Neuronal stem cell (in vitro differentiated cells): Measurements from ENCODE around the gene DHX58.
A peak's percentile ranks its signal among the peaks of the same experiment; 100 is the strongest.

Source experiments
- DNase-seq: peaks from one replicate; pipeline ENCODE4 v3.0.0-alpha.2; 2013; ENCODE audit warnings: low spot score
- H2AFZ ChIP-seq: one replicate; pipeline ENCODE4 v1.6.1; 2013; ENCODE audit warnings: mild to moderate bottlenecking, low read length, inconsistent platforms
- H2AK5ac ChIP-seq: 2 replicates; pipeline ENCODE4 v1.6.1; 2013; ENCODE audit warnings: low read depth, mild to moderate bottlenecking, inconsistent platforms, low read length, moderate library complexity, mixed read lengths
- H2BK120ac ChIP-seq: 2 replicates; pipeline ENCODE4 v1.6.1; 2013; ENCODE audit warnings: low read depth, mild to moderate bottlenecking, inconsistent platforms, low read length, moderate library complexity, mixed read lengths
- H2BK12ac ChIP-seq: one replicate; pipeline ENCODE4 v1.6.1; 2013; ENCODE audit warnings: low read length, inconsistent platforms
- H2BK15ac ChIP-seq: 2 replicates; pipeline ENCODE4 v1.6.1; 2013; ENCODE audit warnings: mild to moderate bottlenecking, low read length, inconsistent platforms, mixed read lengths
- H2BK5ac ChIP-seq: one replicate; pipeline ENCODE4 v1.6.1; 2013; ENCODE audit warnings: inconsistent platforms, mild to moderate bottlenecking, low read length, moderate library complexity
- H3K14ac ChIP-seq: one replicate; pipeline ENCODE4 v1.6.1; 2013; ENCODE audit warnings: low read length, inconsistent platforms
- H3K18ac ChIP-seq: 2 replicates; pipeline ENCODE4 v1.6.1; 2013; ENCODE audit warnings: low read length, inconsistent platforms
- H3K23ac ChIP-seq: 2 replicates; pipeline ENCODE4 v1.6.1; 2013; ENCODE audit warnings: low read depth, mild to moderate bottlenecking, mixed read lengths, low read length, inconsistent platforms; ENCODE audit not compliant: poor library complexity
- H3K27ac ChIP-seq: replicated peaks from 3 replicates; pipeline ENCODE4 v1.5.1; 2013; ENCODE audit warnings: low read length, inconsistent platforms
- H3K27me3 ChIP-seq, 3 experiments: 2 replicates each; pipeline ENCODE4 v1.6.1; 2013; ENCODE audit warnings: low read length in 3 of 3, mild to moderate bottlenecking in 2 of 3, inconsistent platforms in 1 of 3, low read depth in 1 of 3, mixed read lengths in 1 of 3, moderate library complexity in 1 of 3; ENCODE audit not compliant: control insufficient read depth in 3 of 3, insufficient read depth in 3 of 3
- H3K36me3 ChIP-seq, 2 donors: replicated peaks in 1 of 2; 2 replicates each; pipeline ENCODE4 v1.6.1; 2013; ENCODE audit warnings: low read length in 2 of 2; ENCODE audit not compliant: control insufficient read depth in 2 of 2, insufficient read depth in 2 of 2
- H3K4ac ChIP-seq: 2 replicates; pipeline ENCODE4 v1.6.1; 2013; ENCODE audit warnings: inconsistent platforms, mild to moderate bottlenecking, low read length, moderate library complexity
- H3K4me1 ChIP-seq, 2 donors: 1 replicate in 1 of 2; 2 replicates in 1 of 2; pipeline ENCODE4 v1.6.1; 2013; ENCODE audit warnings: low read length in 2 of 2, low read depth in 1 of 2; ENCODE audit not compliant: control insufficient read depth in 2 of 2, insufficient read depth in 1 of 2
- H3K4me2 ChIP-seq: one replicate; pipeline ENCODE4 v1.6.1; 2013; ENCODE audit warnings: mild to moderate bottlenecking, low read length, inconsistent platforms; ENCODE audit not compliant: insufficient read depth, poor library complexity, severe bottlenecking
- H3K4me3 ChIP-seq, 2 donors: 2 replicates each; pipeline ENCODE4 v1.5.1; 2013; ENCODE audit warnings: low read length in 2 of 2, mild to moderate bottlenecking in 2 of 2, inconsistent platforms in 1 of 2, moderate library complexity in 1 of 2
- H3K79me1 ChIP-seq: one replicate; pipeline ENCODE4 v1.6.1; 2013; ENCODE audit warnings: low read depth, mild to moderate bottlenecking, inconsistent platforms, low read length, moderate library complexity
- H3K9ac ChIP-seq: one replicate; pipeline ENCODE4 v1.6.1; 2013; ENCODE audit warnings: mild to moderate bottlenecking, low read depth, low read length, inconsistent platforms; ENCODE audit not compliant: poor library complexity
- H3K9me3 ChIP-seq, 2 donors: replicated peaks in 1 of 2; 2 replicates each; pipeline versions ENCODE3 to v1.6.1; 2013; ENCODE audit warnings: low read length in 2 of 2, mild to moderate bottlenecking in 2 of 2, inconsistent platforms in 1 of 2, low read depth in 1 of 2, mixed read lengths in 1 of 2, moderate library complexity in 1 of 2; ENCODE audit not compliant: control insufficient read depth in 2 of 2, insufficient read depth in 1 of 2
- H4K8ac ChIP-seq: one replicate; pipeline ENCODE4 v1.6.1; 2013; ENCODE audit warnings: low read depth, mild to moderate bottlenecking, inconsistent platforms, low read length, moderate library complexity
- H4K91ac ChIP-seq: one replicate; pipeline ENCODE4 v1.6.1; 2013; ENCODE audit warnings: low read length, low read depth, mild to moderate bottlenecking, inconsistent platforms; ENCODE audit not compliant: poor library complexity
- WGBS, 2 donors: extraction: QIAGEN DNeasy Blood & Tissue Kit; methylation state at CpG; one replicate each; pipeline ENCODE4 v1.1.7; 2013; ENCODE audit warnings: missing lambda C conversion rate in 2 of 2, mixed read lengths in 1 of 2; ENCODE audit not compliant: insufficient read length in 2 of 2, insufficient replicate concordance in 1 of 2; ENCODE audit errors: extremely low coverage in 2 of 2; 5-methylcytosine and 5-hydroxymethylcytosine counted together

DHX58 gene

GRCh38 chr17:42072323-42073187, 40.0 kb downstream of the DHX58 start:
- H4K91ac ChIP-seq = no peak overlapping the region
- H2BK12ac ChIP-seq = no peak overlapping the region
- peak overlapping the region; percentile 84 for H3K4me2 ChIP-seq
- H3K9me3 ChIP-seq = no peaks in the 10 kb centered on the region
- no peak overlapping the region for H2BK15ac ChIP-seq
- peak overlapping the region; percentile 16 for H3K9ac ChIP-seq
- H2BK5ac ChIP-seq = no peak overlapping the region
- H3K4ac ChIP-seq = no peak overlapping the region
- no peaks in the 10 kb centered on the region for H3K79me1 ChIP-seq
- H3K27ac ChIP-seq = no peak overlapping the region
- no peaks in the 10 kb centered on the region for H3K36me3 ChIP-seq
- H3K23ac ChIP-seq = no peak overlapping the region
- peaks cover 0 to 74% (median 28%) of the 10 kb centered on the region in 3 experiments for H3K27me3 ChIP-seq
- H2AFZ ChIP-seq = peak overlapping the region; percentile 87
- peak overlapping the region; percentile 15 for H3K18ac ChIP-seq
- no peak overlapping the region for H2BK120ac ChIP-seq
- WGBS, 2 donors = no CpG with 5 or more reads among the region's 67 CpGs
- H3K4me3 ChIP-seq = peak overlapping the region; percentile 15 to 74
- no peak overlapping the region for H4K8ac ChIP-seq
- H2AK5ac ChIP-seq = peak overlapping the region; percentile 82
- H3K4me1 ChIP-seq = peaks cover 0 to 6% of the 10 kb centered on the region in 2 donors
- DNase-seq = no peak
- no peak overlapping the region for H3K14ac ChIP-seq

- H3K79me1 ChIP-seq = no peaks in the 10 kb centered on the region
- H2BK15ac ChIP-seq = peak overlapping the region; percentile 0
- H4K8ac ChIP-seq = no peak overlapping the region
- H2BK12ac ChIP-seq = no peak overlapping the region
- H2BK5ac ChIP-seq = no peak overlapping the region
- H3K9me3 ChIP-seq = no peaks in the 10 kb centered on the region
- no peak overlapping the region for H3K14ac ChIP-seq
- peak overlapping the region; percentile 84 for H3K4me2 ChIP-seq
- H3K27me3 ChIP-seq = peaks cover 0 to 74% (median 28%) of the 10 kb centered on the region in 3 experiments
- no peak overlapping the region for H2BK120ac ChIP-seq
- no peak overlapping the region for H3K9ac ChIP-seq
- no peak overlapping the region for H3K27ac ChIP-seq
- WGBS, 2 donors = no CpG with 5 or more reads among the region's 3 CpGs
- H3K23ac ChIP-seq = no peak overlapping the region
- H3K4me3 ChIP-seq = no peak overlapping the region
- DNase-seq = no peak
- no peak overlapping the region for H3K4ac ChIP-seq
- peak overlapping the region; percentile 72 for H3K18ac ChIP-seq
- peak overlapping the region; percentile 83 for H2AK5ac ChIP-seq
- no peak overlapping the region for H4K91ac ChIP-seq
- H3K36me3 ChIP-seq = no peaks in the 10 kb centered on the region
- peak overlapping the region; percentile 87 for H2AFZ ChIP-seq
- H3K4me1 ChIP-seq = peaks cover 0 to 6% of the 10 kb centered on the region in 2 donors
These were observed 40.7 kb downstream of the DHX58 start for GRCh38 chr17:42071810-42072209.

GRCh38 chr17:42068979-42069378, 43.5 kb downstream of the DHX58 start:
- H2AFZ ChIP-seq = no peak overlapping the region
- no peaks in the 10 kb centered on the region for H3K79me1 ChIP-seq
- peaks cover 0 to 62% (median 27%) of the 10 kb centered on the region in 3 experiments for H3K27me3 ChIP-seq
- H2BK120ac ChIP-seq = no peak overlapping the region
- H3K9me3 ChIP-seq = no peaks in the 10 kb centered on the region
- no peak overlapping the region for H3K27ac ChIP-seq
- H3K36me3 ChIP-seq = no peaks in the 10 kb centered on the region
- H3K4me3 ChIP-seq = no peak overlapping the region
- no peak overlapping the region for H3K9ac ChIP-seq
- no peak overlapping the region for H3K18ac ChIP-seq
- no peak overlapping the region for H4K91ac ChIP-seq
- H2BK15ac ChIP-seq = no peak overlapping the region
- whole genome bisulfite sequencing, 2 donors = no CpG with 5 or more reads among the region's 3 CpGs
- H3K14ac ChIP-seq = no peak overlapping the region
- no peak for DNase-seq
- H3K4me1 ChIP-seq = peaks cover 2 to 8% of the 10 kb centered on the region in 2 donors
- no peak overlapping the region for H3K23ac ChIP-seq
- no peak overlapping the region for H2BK5ac ChIP-seq
- no peak overlapping the region for H3K4ac ChIP-seq
- H3K4me2 ChIP-seq = no peak overlapping the region
- H4K8ac ChIP-seq = no peak overlapping the region
- H2AK5ac ChIP-seq = no peak overlapping the region
- H2BK12ac ChIP-seq = no peak overlapping the region

GRCh38 chr17:42067371-42068091, 45.0 kb downstream of the DHX58 start:
- H3K23ac ChIP-seq = peak overlapping the region; percentile 34
- no peak overlapping the region for H2BK5ac ChIP-seq
- H2AK5ac ChIP-seq = no peak overlapping the region
- no peak overlapping the region for H3K27ac ChIP-seq
- H2BK15ac ChIP-seq = no peak overlapping the region
- peaks cover 0 to 47% (median 15%) of the 10 kb centered on the region in 3 experiments for H3K27me3 ChIP-seq
- no peak overlapping the region for H2BK120ac ChIP-seq
- H3K4me2 ChIP-seq = no peak overlapping the region
- H3K9me3 ChIP-seq = no peaks in the 10 kb centered on the region
- H4K8ac ChIP-seq = no peak overlapping the region
- no peaks in the 10 kb centered on the region for H3K36me3 ChIP-seq
- no peak overlapping the region for H3K14ac ChIP-seq
- no peak overlapping the region for H3K18ac ChIP-seq
- H2BK12ac ChIP-seq = peak overlapping the region; percentile 69
- H2AFZ ChIP-seq = no peak overlapping the region
- no peak overlapping the region for H3K4ac ChIP-seq
- peak overlapping the region; percentile 70 for H3K9ac ChIP-seq
- peaks cover 5 to 15% of the 10 kb centered on the region in 2 donors for H3K4me1 ChIP-seq
- DNase-seq = peak; percentile 63
- no peak overlapping the region for H3K4me3 ChIP-seq
- H3K79me1 ChIP-seq = no peaks in the 10 kb centered on the region
- H4K91ac ChIP-seq = no peak overlapping the region
- WGBS, 2 donors = no CpG with 5 or more reads among the region's 12 CpGs
